GM19043 (cell line): ENCODE data around the gene SLITRK1.

Experiments
- ATAC-seq: cut with Tn5 transposase; IDR thresholded peaks from one replicate; pipeline ENCODE4 v1.9.1; 2021; ENCODE audit warnings: low read depth; ENCODE audit not compliant: unreplicated experiment

SLITRK1 gene, protein sequence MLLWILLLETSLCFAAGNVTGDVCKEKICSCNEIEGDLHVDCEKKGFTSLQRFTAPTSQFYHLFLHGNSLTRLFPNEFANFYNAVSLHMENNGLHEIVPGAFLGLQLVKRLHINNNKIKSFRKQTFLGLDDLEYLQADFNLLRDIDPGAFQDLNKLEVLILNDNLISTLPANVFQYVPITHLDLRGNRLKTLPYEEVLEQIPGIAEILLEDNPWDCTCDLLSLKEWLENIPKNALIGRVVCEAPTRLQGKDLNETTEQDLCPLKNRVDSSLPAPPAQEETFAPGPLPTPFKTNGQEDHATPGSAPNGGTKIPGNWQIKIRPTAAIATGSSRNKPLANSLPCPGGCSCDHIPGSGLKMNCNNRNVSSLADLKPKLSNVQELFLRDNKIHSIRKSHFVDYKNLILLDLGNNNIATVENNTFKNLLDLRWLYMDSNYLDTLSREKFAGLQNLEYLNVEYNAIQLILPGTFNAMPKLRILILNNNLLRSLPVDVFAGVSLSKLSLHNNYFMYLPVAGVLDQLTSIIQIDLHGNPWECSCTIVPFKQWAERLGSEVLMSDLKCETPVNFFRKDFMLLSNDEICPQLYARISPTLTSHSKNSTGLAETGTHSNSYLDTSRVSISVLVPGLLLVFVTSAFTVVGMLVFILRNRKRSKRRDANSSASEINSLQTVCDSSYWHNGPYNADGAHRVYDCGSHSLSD

DNA sequence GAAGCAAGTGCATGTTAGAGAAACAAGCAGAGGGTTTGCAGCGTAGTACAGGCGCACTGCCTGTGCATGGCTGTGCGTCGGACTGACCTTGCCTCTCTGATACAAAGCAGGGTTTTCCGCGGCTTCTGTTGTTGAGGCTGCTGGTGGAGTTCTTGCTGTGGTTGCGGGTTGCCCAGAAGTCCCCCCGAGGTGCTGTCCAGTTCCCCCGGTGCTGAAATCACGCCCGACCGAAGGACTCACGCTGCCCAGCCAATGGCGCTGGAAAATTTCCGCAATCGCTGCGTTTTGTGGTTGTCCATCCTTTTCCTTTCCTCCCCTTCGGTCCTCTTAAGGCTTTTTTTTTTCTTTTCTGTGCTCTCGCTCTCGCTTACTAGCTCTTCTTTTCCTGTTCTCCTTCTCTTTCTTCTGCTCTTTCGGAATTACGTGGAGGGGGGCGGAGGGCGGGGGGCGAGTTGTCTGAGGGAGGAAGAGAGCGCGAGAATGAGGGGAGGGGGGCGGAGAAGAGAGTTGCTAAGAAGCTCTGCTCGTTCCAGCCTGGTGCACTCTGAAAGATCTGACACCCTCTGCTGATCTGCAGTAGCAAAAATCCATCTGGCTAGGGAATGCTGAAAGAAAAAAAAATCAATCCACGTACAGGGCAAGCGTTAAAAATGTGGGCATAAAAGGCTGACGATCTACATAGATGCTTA, at the start of gene SLITRK1:
Gene SLITRK1 (minus strand): TSS at position 558 of the 689 bp plus-strand sequence. CDS start 967 bp downstream, outside the sequence.
- no peak for ATAC-seq

DNA sequence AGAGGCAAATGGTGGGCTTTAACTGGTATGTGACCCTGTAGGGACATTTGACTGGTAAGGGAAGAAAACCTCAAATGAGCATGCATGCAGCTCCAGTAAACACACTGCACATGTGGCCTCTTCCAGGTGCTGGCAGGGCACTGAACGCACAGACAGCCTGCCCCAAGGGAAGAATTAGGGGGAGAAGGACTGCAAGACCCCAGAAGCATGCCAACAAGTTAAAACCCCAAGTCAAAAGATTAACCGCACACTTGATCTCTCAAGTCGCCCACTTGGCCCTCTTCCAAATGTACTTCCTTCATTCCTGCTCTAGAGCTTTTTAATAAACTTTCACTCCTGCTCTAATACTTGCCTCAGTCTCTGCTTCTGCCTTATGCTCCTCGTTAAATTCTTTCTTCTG, 46.9 kb upstream of the SLITRK1 start:
- ATAC-seq = no peak

DNA sequence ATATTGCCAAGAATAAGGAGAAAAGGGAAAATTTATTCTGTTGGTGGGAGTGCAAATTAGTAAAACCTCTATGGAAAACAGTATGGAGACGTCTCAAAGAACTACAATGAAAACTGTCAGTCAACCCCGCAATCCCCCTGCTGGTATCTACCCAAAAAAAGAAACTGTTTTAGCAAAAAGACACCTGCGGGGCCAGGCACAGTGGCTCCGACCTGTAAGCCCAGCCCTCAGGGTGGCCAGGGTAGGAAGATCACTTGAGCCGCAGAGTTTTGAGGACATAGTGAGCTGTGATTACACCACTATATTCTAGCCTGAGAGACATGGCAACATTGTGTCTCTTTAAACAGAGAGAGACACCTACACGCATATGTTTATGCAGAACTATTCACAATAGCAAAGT, 37.5 kb upstream of the SLITRK1 start:
- ATAC-seq = no peak

- no peak for ATAC-seq
Measured at GRCh38 chr13:83914368-83914767, 32.1 kb upstream of the SLITRK1 start.

GRCh38 chr13:83907196-83907989, 25.1 kb upstream of the SLITRK1 start:
- ATAC-seq = no peak

DNA sequence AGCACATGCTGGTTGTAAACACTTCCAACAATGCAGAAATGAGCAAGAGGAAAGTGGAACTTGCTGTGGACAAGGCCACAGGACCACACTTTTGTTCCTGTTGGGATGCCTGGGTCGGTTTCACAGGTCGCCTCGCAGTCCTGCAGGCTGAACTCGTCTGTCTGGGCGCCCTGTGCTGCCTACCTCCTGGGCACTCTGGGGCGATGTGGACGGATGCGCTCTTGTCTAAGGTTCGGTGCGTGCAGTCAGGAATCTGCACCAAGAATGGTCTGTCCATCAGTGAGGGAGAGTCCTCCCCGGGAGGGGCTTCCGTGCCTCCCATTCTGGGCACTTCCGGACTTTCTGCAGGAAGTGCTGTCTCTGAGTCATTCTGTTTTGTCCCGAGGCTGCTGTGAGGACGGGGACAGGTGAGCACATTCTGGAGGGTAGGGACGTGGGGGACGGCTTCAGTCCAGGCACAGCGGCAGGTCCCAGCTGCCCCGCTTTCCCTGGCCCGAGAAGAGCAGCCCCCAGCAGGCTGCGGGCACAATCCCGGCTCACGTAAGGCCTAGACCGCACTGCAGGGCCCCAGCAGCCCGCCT, 24.1 kb upstream of the SLITRK1 start:
- no peak for ATAC-seq

GRCh38 chr13:83905641-83906040, 23.4 kb upstream of the SLITRK1 start:
- ATAC-seq = no peak

DNA sequence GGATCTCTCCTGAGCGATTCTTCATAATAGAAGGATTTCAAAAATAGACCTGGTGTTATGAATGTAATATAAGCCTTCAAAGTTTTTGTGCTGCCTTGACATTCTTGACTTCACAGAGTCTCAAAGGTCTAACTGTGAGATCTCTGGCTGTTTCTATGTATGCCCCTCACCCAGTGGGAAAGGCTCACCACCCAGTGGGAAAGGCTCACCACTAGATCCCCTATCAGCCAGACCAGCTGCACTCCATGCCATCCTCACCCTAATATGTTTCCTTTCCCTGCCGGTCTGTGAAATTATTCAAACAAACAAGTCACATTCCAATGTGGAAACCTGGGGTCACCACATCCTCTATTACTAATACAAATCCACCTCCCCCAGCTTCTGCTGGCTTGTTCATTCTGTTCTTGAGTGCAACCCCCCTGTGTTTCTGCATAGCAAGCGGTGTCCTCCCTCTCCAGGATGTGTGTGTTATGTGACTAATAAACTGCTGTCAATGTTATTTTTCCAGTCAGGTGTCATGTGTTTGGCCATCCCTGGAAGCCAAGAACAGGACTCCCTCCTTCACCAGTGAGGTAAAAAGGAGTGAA, 13.8 kb upstream of the SLITRK1 start:
- no peak for ATAC-seq

DNA sequence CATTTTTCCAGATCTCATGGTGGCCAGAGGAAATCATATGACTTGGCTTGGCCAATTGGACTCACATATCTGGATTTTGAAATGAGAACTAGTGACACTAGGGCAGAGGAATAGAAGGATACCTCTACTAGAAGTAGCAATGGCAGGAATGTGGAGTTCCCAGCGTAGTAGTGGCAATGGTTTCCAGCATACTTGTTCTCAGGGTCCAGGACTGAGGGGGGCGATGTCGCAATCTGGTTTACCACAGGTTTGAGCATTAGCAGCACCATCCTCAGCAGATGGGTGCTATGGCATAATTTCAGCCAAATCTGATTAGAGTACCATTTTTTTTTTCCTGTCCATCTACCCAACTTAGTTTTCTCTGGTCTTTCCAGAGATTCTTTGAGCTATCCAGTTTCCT, 8.1 kb upstream of the SLITRK1 start:
- no peak for ATAC-seq

DNA sequence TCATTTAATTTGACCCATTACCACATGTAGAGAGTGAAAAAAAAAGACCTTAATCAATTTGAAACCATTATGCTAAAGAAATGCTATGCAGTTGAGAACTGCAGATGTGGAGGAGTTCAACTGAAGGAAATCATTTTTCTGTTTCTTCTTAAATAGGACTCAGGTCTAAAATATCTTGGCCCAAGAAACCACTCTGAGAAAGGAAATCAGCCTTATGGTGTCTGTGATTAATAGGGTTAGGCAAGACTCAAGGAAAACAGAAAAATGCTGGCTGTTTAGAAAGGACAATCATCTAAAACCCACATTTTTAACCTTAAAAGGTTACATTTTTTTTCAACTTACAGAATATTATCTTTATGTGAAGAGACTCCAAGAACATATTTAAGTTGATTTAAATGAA, 1.9 kb upstream of the SLITRK1 start:
- no peak for ATAC-seq

- no peak for ATAC-seq
Measured at GRCh38 chr13:83883061-83883523, 818 bp upstream of the SLITRK1 start.

DNA sequence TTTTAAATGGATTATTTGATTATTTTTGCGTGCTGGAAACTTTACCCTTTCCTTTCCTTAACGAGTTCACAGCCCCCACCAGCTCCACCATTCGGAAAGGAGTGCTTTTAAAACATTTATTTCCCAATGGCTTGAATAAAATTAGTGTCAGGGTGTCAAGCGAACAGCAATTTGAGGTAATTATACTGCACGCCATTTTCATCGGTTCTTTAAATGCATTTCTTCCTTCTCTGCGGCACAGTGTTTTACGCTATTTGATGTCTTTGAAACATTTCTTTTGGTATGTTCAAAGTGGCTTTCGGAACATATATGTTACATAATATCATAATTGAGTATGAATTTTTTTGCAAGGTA, 309 bp upstream of the SLITRK1 start:
- ATAC-seq = no peak

DNA sequence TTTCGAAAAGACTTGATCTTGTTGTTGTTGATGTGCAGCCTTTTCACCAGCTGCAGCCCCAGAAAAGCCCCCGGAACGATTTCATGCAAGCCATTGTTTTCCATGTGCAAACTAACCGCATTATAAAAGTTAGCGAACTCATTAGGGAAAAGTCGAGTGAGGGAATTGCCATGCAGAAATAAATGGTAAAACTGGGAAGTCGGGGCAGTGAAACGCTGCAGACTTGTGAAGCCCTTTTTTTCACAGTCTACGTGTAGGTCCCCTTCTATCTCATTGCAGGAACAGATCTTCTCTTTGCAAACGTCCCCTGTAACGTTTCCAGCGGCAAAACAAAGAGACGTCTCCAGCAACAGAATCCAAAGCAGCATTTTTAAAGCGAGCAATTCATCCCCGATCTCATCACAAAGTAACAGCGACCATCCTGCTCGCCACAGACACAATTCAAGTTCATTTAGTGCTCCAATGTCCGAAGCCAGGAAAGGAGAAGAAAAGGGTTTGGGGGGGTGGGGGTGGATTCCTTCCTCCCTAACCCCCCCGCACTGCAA, 1.1 kb downstream of the SLITRK1 start:
- ATAC-seq = no peak

- no peak for ATAC-seq
Measured at GRCh38 chr13:83880275-83881139, 1.8 kb downstream of the SLITRK1 start.

DNA sequence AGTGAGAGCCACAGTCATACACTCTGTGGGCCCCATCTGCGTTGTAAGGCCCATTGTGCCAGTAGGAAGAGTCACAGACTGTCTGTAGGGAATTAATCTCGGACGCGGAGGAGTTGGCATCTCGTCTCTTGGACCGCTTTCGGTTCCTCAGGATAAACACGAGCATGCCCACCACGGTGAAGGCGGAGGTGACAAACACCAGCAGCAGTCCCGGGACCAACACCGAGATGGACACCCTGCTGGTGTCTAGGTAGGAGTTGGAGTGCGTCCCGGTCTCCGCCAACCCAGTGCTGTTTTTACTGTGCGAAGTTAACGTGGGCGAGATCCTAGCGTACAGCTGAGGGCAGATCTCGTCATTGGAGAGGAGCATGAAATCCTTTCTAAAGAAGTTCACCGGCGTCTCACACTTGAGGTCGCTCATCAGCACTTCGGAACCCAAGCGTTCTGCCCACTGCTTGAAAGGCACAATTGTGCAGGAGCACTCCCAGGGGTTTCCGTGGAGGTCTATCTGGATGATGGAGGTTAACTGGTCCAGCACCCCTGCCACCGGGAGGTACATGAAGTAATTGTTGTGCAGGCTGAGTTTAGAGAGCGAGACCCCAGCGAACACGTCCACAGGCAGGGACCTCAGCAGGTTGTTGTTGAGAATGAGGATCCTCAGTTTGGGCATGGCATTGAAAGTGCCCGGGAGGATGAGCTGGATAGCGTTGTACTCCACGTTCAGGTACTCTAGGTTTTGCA, 2.7 kb downstream of the SLITRK1 start:
- no peak for ATAC-seq

DNA sequence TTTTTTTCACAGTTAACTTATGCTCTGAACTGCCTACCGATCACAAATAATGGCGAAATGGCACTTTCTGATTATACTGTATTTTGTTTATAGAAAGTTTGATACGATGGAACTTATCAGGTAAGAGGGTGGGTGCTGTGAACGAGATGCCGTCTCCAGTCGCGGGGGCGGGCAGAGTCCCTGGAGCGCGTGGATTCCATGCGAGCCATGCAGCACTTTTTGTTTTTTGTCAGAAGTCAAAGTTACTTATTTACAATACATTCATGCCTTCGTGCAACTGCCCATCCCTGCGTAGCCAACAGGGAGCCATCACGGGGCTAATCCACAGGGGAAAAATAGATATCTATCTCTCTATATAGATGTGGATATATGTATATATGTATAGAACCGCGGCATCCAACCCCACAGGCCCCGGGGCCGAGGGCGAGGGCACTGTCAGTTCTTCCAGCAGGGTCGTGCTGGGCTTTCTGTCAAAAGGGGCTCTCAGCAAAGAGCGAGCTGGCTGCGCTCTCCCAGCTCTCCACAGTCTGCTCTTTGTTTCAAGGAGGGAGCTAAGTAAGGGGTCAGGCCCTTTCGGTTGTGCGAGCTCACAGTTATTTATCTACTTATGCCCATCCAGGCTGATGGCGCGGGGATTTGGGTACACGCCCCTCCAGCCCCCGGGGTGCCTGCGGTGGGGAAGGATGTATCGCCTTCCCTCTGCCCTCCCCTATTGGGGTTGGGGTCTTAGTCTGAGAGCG, 3.4 kb downstream of the SLITRK1 start:
- ATAC-seq = no peak

- no peak for ATAC-seq
Measured at GRCh38 chr13:83877651-83878355, 4.5 kb downstream of the SLITRK1 start.
